ACC112 (cell line): Measurements from ENCODE around the gene GLB1L3.

ENCODE experiments used
- H2AFZ ChIP-seq: fragments of 200-600 bp; sonication (generic); one replicate; pipeline ENCODE4 v1.6.0; 2017; ENCODE audit warnings: antibody characterized with exemption, low read length; ENCODE audit not compliant: unreplicated experiment
- H3K27ac ChIP-seq: fragments of 200-600 bp; sonication (generic); 2 replicates; pipeline ENCODE4 v1.5.1; 2014; ENCODE audit warnings: low read depth, mild to moderate bottlenecking, antibody characterized with exemption, low read length, moderate library complexity
- H3K27me3 ChIP-seq: fragments of 200-600 bp; sonication (generic); 2 replicates; pipeline ENCODE4 v1.6.1; 2014; ENCODE audit warnings: mild to moderate bottlenecking, antibody characterized with exemption, low read length, moderate library complexity, mixed read lengths; ENCODE audit not compliant: insufficient read depth
- H3K36me3 ChIP-seq: fragments of 200-600 bp; sonication (generic); 2 replicates; pipeline ENCODE4 v1.6.1; 2016; ENCODE audit warnings: mild to moderate bottlenecking, antibody characterized with exemption, low read length, moderate library complexity, mixed read lengths; ENCODE audit not compliant: insufficient read depth
- H3K4me1 ChIP-seq: fragments of 200-600 bp; sonication (generic); one replicate; pipeline ENCODE4 v1.6.1; 2016; ENCODE audit warnings: low read length, mixed read lengths; ENCODE audit not compliant: insufficient read depth, unreplicated experiment, control insufficient read depth
- H3K4me3 ChIP-seq: fragments of 200-600 bp; sonication (generic); 2 replicates; pipeline ENCODE4 v1.5.1; 2014; ENCODE audit warnings: mild to moderate bottlenecking, low read depth, low read length
- H3K79me2 ChIP-seq: fragments of 200-600 bp; sonication (generic); one replicate; pipeline ENCODE4 v1.6.0; 2016; ENCODE audit warnings: low read length; ENCODE audit not compliant: control insufficient read depth, unreplicated experiment, insufficient read depth

GLB1L3 gene

GRCh38 chr11:134275534-134276395 lies at the start of gene GLB1L3:
Gene GLB1L3 (plus strand): TSS chr11:134276379. CDS start chr11:134276741, 362 bp downstream.
- Histone ChIP-seq H3K4me3 (no peak within 1 kb of the TSS), H2AFZ (peak within 1 kb of the TSS; percentile 12), H3K36me3 (no peaks in the 10 kb centered on the region), H3K4me1 (no peaks in the 10 kb centered on the region), H3K79me2 (no peaks in the 10 kb centered on the region), H3K27me3 (peaks cover 88% of the 10 kb centered on the region), H3K27ac (no peak within 1 kb of the TSS)

- Histone ChIP-seq H3K36me3 (no peaks in the 10 kb centered on the region), H3K79me2 (peaks cover 78% of the 10 kb centered on the region), H3K4me3 (peak overlapping the region; percentile 94), H2AFZ (no peak overlapping the region), H3K27ac (no peak overlapping the region), H3K4me1 (peaks cover 29% of the 10 kb centered on the region), H3K27me3 (no peaks in the 10 kb centered on the region)
Observed at GRCh38 chr11:134226806-134227325, 49.3 kb upstream of the GLB1L3 start.

DNA sequence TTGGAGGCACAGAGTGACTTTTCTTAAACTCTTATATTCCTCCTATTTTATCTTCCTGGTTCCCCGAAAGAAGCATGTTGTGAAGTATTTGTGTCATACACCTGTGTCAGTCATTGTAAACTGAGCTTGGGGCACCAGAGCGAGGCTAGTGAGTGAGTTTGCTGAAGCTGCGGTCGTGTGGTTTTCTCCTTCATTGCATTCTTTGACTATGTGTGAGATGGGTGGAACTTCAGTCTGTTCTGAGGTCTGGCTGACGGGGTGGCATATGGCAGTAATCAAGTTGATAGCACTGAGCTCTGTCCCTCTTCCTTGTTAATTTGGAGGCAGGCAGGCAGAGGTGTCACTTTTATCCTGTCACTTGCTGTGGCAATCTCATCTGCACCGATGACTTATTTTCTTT lies 47.6 kb upstream of the GLB1L3 start:
- Histone ChIP-seq H2AFZ (no peak overlapping the region), H3K79me2 (peaks cover 65% of the 10 kb centered on the region), H3K27me3 (no peaks in the 10 kb centered on the region), H3K4me1 (peaks cover 17% of the 10 kb centered on the region), H3K36me3 (no peaks in the 10 kb centered on the region), H3K4me3 (no peak overlapping the region), H3K27ac (no peak overlapping the region)

GRCh38 chr11:134229126-134229790 lies 46.9 kb upstream of the GLB1L3 start:
- no peak overlapping the region for H3K27ac ChIP-seq
- no peak overlapping the region for H3K4me3 ChIP-seq
- H3K79me2 ChIP-seq, result peaks cover 64% of the 10 kb centered on the region
- no peak overlapping the region for H2AFZ ChIP-seq
- no peaks in the 10 kb centered on the region for H3K36me3 ChIP-seq
- H3K27me3 ChIP-seq, result no peaks in the 10 kb centered on the region
- peaks cover 17% of the 10 kb centered on the region for H3K4me1 ChIP-seq

DNA sequence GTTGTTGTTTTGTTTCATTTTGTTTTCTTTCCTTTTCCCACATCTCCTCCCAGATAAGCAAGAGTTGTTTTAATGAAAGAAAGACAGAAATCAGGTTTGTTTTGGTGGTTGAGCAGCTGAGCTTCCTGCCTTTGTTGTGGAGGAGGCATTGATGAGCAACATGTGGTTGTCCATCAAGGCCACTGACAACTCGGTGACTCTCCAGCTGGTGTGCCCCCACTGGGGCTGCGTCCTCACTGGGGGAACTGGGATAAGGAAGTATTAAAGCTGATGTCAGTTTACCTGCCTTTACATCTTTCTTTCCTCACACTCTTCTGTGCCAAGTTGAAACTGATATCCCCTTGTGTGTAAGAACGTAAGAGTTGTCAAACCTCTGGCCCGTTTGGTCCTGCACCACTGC lies 45.8 kb upstream of the GLB1L3 start:
- H3K27ac ChIP-seq, result no peak overlapping the region
- no peaks in the 10 kb centered on the region for H3K27me3 ChIP-seq
- no peaks in the 10 kb centered on the region for H3K36me3 ChIP-seq
- H3K4me3 ChIP-seq, result no peak overlapping the region
- peaks cover 63% of the 10 kb centered on the region for H3K79me2 ChIP-seq
- H2AFZ ChIP-seq, result no peak overlapping the region
- H3K4me1 ChIP-seq, result peaks cover 17% of the 10 kb centered on the region

DNA sequence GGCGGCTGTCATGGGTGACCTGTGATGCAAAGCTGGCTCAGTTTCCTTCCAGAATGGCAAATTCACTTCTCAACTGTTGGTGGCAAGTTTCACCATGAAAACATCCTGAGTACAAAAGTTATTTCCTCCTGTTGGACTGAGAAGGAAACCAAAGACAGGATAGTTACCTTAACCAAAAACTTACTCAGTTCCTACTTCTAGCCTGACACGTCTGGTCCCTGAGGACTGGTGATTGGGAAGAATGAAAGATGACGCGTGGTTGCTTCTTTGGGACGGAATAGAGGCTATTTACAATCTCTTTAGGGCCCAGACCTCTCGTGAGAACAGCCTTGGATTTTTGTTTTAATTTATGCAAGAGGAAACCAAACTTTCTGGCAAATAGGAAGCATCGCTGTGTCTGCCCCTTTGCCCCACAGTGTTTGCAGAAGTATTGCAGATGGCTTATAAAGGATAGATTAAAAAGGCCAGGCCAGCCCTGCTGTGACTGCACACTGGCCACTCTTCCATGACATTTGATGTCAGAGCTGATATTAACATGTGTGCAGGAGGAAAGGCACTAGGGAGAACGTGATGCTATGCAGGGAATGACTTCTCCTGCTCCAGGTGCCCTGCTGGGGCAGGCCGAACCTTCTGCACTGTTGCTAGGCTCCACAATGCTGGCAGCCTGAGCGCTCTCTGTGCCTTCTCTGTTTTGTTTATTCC lies 44.1 kb upstream of the GLB1L3 start:
- Histone ChIP-seq H3K4me3 (no peak overlapping the region), H2AFZ (no peak overlapping the region), H3K79me2 (peaks cover 45% of the 10 kb centered on the region), H3K4me1 (peaks cover 5% of the 10 kb centered on the region), H3K27ac (no peak overlapping the region), H3K27me3 (no peaks in the 10 kb centered on the region), H3K36me3 (no peaks in the 10 kb centered on the region)

DNA sequence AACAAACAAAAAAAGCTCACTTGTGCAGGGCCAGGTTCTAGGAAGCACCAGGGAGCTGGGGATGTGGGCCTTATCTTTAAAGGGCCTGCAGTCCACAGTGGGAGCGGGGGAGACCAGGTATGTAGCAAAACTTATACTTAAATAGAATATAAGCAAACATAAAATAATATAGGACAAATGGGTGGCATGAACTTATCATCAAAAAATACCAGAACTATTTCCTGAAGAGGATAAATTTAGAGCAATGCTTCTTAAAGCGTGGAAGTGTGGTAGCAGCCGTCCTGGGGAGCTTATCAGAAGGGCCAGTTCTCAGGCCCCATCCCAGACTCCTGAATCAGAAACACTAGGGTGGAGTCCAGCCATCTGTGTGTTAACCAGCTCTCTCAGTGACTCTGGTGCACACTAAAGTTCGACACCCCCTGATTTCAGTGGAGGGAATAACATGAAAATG lies 42.4 kb upstream of the GLB1L3 start:
- Histone ChIP-seq H3K27me3 (no peaks in the 10 kb centered on the region), H2AFZ (no peak overlapping the region), H3K36me3 (no peaks in the 10 kb centered on the region), H3K79me2 (peaks cover 32% of the 10 kb centered on the region), H3K4me1 (peaks cover 4% of the 10 kb centered on the region), H3K4me3 (no peak overlapping the region), H3K27ac (no peak overlapping the region)

DNA sequence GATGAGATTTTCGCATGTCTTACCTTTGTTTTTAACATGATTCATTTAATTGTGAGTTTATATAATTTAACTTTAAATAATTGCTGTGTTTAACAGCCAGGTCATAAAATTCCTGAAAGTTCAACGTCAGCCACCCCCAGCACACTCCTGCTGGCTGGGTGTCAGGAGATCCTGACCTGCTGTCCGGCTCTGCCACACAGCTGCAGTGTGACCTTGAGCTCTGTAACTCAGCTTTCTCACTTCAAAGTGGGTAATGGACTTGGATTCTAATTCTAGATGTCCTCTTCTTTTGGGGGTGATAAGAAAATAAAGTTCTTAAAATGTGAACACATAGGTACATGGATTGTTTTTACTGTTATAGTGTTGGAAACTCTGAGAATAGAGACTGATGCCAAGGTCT lies 40.8 kb upstream of the GLB1L3 start:
- Histone ChIP-seq H3K27ac (no peak overlapping the region), H3K4me3 (no peak overlapping the region), H3K36me3 (no peaks in the 10 kb centered on the region), H3K27me3 (no peaks in the 10 kb centered on the region), H3K4me1 (no peaks in the 10 kb centered on the region), H3K79me2 (peaks cover 18% of the 10 kb centered on the region), H2AFZ (no peak overlapping the region)

DNA sequence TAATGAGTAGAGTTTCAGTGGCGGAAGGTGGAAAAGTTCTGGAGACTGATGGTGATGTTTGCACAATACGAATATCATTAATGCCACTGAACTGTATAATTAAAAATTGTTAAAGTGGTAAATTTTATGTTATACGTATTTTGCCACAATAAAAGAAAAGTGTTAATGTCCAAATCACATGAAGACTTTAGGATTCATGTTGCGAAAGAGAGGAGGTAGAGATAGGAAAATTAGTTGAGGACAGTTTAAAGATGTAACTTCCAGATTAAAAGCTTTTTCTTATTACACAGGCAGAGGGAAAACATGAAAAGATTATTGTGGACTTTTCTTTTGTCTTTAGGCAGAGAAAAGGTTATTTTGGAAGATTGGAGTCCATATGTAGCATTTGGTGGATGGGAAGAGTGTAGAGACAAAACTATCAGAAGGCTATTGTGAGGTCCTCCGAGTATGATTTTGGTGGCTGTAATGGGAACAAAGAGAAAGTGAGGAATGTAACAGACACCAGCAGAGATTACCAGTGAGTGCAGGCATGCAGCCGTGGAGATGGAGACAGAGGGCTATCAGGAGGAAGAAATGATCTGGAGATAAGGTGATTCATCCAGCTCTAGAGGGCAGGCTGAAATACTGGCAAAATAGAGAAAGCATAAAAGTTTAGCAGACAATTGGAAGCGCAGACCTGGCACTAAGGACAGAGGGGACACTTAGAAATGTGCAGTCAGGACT lies 39.2 kb upstream of the GLB1L3 start:
- Histone ChIP-seq H3K27ac (no peak overlapping the region), H3K36me3 (no peaks in the 10 kb centered on the region), H3K27me3 (no peaks in the 10 kb centered on the region), H3K4me1 (no peaks in the 10 kb centered on the region), H3K4me3 (no peak overlapping the region), H2AFZ (no peak overlapping the region), H3K79me2 (peaks cover 8% of the 10 kb centered on the region)

GRCh38 chr11:134237557-134237922 lies 38.6 kb upstream of the GLB1L3 start:
- H2AFZ ChIP-seq, result no peak overlapping the region
- peaks cover 3% of the 10 kb centered on the region for H3K79me2 ChIP-seq
- H3K27ac ChIP-seq, result no peak overlapping the region
- H3K36me3 ChIP-seq, result no peaks in the 10 kb centered on the region
- H3K4me3 ChIP-seq, result no peak overlapping the region
- no peaks in the 10 kb centered on the region for H3K27me3 ChIP-seq
- no peaks in the 10 kb centered on the region for H3K4me1 ChIP-seq
